Prostate gland (tissue), 2 donors: ENCODE measurements around the gene NUDT1. TPM values are rescaled to one million over a fixed set of nuclear protein-coding genes. Genes with fewer than 3 reads are reported as not detected.

Experiments
- DNase-seq: peaks from one replicate; pipeline ENCODE4 v3.0.0-alpha.2; 2019; ENCODE audit warnings: low spot score
- H3K27ac ChIP-seq, 2 donors: fragments of 200-600 bp; sonication (generic); 2 replicates each; pipeline ENCODE4 v1.5.1; 2017 to 2019
- H3K27me3 ChIP-seq: fragments of 200-600 bp; sonication (generic); replicated peaks from 2 replicates; pipeline ENCODE4 v1.5.1; 2019; ENCODE audit not compliant: insufficient read depth
- H3K36me3 ChIP-seq, 2 donors: fragments of 200-600 bp; sonication (generic); 1 replicate in 1 of 2; 2 replicates in 1 of 2; pipeline versions ENCODE4 v1.5.1 to v1.8.1; 2017 to 2019
- H3K4me1 ChIP-seq: fragments of 200-600 bp; sonication (generic); replicated peaks from 2 replicates; pipeline ENCODE4 v1.5.1; 2019
- H3K4me3 ChIP-seq, 2 donors: fragments of 200-600 bp; sonication (generic); 2 replicates each; pipeline ENCODE4 v1.5.1; 2017 to 2019
- H3K9me3 ChIP-seq: fragments of 200-600 bp; sonication (generic); 2 replicates; pipeline ENCODE4 v1.5.1; 2017
- POLR2A ChIP-seq: fragments of 450-650 bp; IDR thresholded peaks from one replicate; pipeline ENCODE4 v1.6.1; 2016; ENCODE audit warnings: antibody characterized with exemption, mild to moderate bottlenecking
- POLR2AphosphoS5 ChIP-seq: sonication (generic); formaldehyde crosslinking; IDR thresholded peaks from one replicate; pipeline ENCODE4 v1.6.1; 2017; ENCODE audit warnings: antibody characterized with exemption
- WGBS: methylation state at CpG from one replicate; pipeline ENCODE4 v1.1.5; 2018; 5-methylcytosine and 5-hydroxymethylcytosine counted together
- intact Hi-C: fragments of 100-400 bp; cut with DNase I; formaldehyde crosslinking; loops from one replicate; pipeline ENCODE4 v1.14.2; 2022
- total RNA-seq, 2 donors: library from RNA; depleted of rRNA; stranded (reverse); fragments of >200 nt; gene quantifications; one replicate each; pipeline ENCODE4 v1.1.0, GENCODE V29; 2016
- TF ChIP-seq, protein P1 (sequence below), 4 experiments: fragments of 200-600 bp in 2 of 4; fragments of 450-650 bp in 2 of 4; sonication (generic) in 2 of 4; IDR thresholded peaks; 1 replicate in 3 of 4; 2 replicates in 1 of 4; pipeline ENCODE4 v1.5.1; 2016 to 2019; ENCODE audit warnings: antibody characterized with exemption in 4 of 4, mild to moderate bottlenecking in 2 of 4, moderate library complexity in 2 of 4

The NUDT1 gene
- total RNA-seq, 2 donors from 2014 or later, result 18.1 to 35.3 TPM

DNA sequence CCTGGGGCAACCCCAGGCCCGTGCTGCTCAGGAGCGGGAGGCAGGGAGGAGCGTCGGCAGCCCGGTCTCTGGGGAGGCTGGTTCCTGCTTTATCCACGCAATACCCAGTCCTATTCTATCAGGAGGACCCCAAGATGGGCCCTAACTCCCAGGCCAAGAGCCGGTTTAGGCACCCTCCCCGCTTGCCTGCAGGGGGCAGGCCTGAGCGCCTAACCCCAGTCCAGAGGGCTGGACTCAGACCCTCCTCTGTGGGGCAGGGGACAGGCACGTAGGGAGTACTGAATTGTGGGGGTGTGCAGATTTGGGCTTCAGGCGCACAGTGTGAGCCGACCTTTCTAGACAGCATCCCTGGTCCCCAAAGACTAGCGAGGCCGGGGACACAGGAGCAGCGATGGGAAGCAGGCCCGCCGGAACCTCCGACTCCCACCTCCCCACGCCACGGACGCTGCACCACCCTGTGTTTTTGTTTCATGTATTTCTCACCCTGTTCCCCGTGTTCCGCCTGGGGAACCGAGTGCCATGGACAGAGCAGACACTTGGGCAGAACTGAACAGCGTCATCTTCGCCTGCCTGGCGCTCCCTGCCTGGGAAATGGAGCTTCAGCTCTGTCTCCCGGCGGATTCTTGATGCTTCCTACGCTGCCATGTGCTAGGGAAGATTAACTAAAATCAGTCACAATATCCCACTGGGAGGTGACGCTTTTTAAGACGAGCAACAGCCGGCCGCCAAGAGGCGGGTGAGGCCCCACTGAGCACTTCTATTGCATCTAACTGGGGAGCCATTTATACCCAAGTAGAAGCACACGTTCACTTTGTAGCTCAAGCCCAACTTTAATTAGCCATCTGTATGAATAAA, 5.3 kb downstream of the NUDT1 start:
- Histone ChIP-seq H3K4me3 (no peak overlapping the region), H3K27ac (no peak overlapping the region), H3K4me1 (no peaks in the 10 kb centered on the region), H3K27me3 (no peaks in the 10 kb centered on the region), H3K9me3 (no peaks in the 10 kb centered on the region), H3K36me3 (no peaks in the 10 kb centered on the region)
- TF ChIP-seq POLR2A (no peak), POLR2AphosphoS5 (no peak)
- TF ChIP-seq, protein P1, sequence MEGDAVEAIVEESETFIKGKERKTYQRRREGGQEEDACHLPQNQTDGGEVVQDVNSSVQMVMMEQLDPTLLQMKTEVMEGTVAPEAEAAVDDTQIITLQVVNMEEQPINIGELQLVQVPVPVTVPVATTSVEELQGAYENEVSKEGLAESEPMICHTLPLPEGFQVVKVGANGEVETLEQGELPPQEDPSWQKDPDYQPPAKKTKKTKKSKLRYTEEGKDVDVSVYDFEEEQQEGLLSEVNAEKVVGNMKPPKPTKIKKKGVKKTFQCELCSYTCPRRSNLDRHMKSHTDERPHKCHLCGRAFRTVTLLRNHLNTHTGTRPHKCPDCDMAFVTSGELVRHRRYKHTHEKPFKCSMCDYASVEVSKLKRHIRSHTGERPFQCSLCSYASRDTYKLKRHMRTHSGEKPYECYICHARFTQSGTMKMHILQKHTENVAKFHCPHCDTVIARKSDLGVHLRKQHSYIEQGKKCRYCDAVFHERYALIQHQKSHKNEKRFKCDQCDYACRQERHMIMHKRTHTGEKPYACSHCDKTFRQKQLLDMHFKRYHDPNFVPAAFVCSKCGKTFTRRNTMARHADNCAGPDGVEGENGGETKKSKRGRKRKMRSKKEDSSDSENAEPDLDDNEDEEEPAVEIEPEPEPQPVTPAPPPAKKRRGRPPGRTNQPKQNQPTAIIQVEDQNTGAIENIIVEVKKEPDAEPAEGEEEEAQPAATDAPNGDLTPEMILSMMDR (IDR thresholded peaks at IDR 0.05), result peak in 1 of 4 experiments; percentile 42
- intact Hi-C loops, result loop anchor here (5.0 kb wide), 1 partner anchor 100 kb away; no protein-coding TSS in a partner anchor
- WGBS, result 80% methylated on average over 35 of the region's 36 CpGs
- DNase-seq, result no peak

DNA sequence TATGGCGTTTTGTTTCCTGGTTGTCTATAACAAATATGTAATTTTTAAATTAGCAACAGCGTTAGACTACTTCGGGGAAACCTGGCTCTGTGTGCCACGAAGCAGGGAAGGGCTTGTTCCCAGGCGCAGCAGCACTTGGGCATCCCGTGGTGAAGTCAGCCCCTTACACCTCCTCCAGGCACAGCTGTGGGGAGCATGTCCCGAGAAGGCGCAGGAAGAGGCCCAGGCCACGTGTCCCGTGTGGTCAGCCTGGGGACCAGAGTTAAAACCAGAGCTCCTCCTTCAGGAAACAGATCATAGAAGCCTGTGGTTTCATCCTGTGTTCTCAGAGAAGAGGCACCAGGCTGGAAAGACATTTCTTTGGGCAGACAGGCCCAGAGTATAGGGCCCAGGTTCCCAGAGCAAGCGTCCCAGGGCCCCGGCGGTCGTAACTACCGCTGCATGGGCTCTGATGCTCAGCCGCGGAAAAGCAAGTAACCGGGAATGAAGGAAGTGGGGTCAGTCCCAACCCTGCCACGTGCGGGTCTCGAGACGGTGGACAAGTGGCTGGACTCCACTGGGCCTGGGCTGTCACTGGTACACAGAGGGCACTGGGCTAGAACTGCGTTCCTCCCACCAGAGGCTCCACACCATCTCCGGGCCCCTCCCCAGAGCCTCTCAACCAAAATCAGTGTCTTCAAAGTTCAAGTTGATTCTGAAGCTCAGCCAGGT, 7.1 kb downstream of the NUDT1 start:
- Histone ChIP-seq H3K27me3 (no peaks in the 10 kb centered on the region), H3K9me3 (no peaks in the 10 kb centered on the region), H3K4me3 (no peak overlapping the region), H3K4me1 (no peaks in the 10 kb centered on the region), H3K27ac (no peak overlapping the region), H3K36me3 (no peaks in the 10 kb centered on the region)
- no peak for DNase-seq
- TF ChIP-seq, protein P1 (IDR thresholded peaks at IDR 0.05), result peak in 1 of 4 experiments; percentile 8
- no peak for TF ChIP-seq POLR2A
- peak; percentile 12 for TF ChIP-seq POLR2AphosphoS5
- 57% methylated on average over 22 of the region's 24 CpGs for WGBS
- intact Hi-C loops, result loop anchor here (5.0 kb wide), 1 partner anchor 98 kb away; no protein-coding TSS in a partner anchor

DNA sequence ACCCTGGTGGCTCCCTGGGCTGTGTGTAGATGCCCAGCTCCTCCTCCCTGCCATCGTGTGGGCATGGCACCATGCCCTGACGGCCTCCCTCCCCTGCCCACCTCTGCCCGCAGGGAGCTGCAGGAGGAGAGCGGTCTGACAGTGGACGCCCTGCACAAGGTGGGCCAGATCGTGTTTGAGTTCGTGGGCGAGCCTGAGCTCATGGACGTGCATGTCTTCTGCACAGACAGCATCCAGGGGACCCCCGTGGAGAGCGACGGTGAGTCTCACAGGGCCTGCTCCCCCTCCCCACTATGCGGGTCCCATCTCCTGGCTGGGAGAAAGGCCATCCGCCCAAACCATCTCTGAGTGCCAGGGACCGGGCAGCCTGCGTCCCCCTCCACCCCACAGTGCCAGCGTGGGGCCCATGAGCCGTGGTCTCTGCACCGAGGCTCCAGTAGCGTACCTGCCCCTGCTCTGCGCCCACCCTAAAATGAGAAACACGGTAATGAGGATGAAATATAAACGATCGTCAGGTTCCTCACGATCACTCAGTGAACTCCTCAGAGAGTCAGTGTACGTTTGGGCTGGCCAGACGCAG, 7.8 kb downstream of the NUDT1 start:
- intact Hi-C loops, result loop anchor here (5.0 kb wide), 1 partner anchor 97 kb away; no protein-coding TSS in a partner anchor
- TF ChIP-seq POLR2A (no peak), POLR2AphosphoS5 (no peak)
- TF ChIP-seq, protein P1 (IDR thresholded peaks at IDR 0.05), result no peak
- 81% methylated on average over 27 of the region's 27 CpGs for WGBS
- Histone ChIP-seq H3K27me3 (no peaks in the 10 kb centered on the region), H3K27ac (no peak overlapping the region), H3K9me3 (no peaks in the 10 kb centered on the region), H3K36me3 (no peaks in the 10 kb centered on the region), H3K4me3 (no peak overlapping the region), H3K4me1 (no peaks in the 10 kb centered on the region)
- DNase-seq, result no peak

DNA sequence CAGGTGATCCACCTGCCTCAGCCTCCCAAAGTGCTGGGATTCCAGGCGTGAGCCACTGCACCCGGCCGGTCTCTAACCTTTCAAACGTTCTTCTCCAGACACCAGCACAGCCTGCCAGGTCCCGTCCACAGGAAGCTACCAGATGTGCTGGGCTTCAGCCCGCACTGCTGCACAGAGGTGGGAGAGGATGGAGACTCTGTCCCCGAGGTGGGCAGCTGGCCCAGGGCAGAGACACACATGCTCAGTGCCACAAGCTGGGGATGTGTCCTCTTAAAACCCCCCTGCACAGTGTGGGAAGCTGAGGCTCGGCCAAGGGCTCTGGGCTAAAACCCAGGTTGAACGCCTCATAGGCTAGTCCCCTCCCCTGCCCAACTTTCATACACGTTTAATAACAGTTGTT, 9.4 kb downstream of the NUDT1 start:
- no peaks in the 10 kb centered on the region for H3K9me3 ChIP-seq
- no peaks in the 10 kb centered on the region for H3K36me3 ChIP-seq
- no peaks in the 10 kb centered on the region for H3K4me1 ChIP-seq
- 61% methylated on average over 10 of the region's 10 CpGs for WGBS
- H3K27me3 ChIP-seq, result no peaks in the 10 kb centered on the region
- TF ChIP-seq POLR2AphosphoS5 (no peak), POLR2A (no peak)
- TF ChIP-seq, protein P1 (IDR thresholded peaks at IDR 0.05), result no peak
- intact Hi-C loops, result no loop called here
- no peak for DNase-seq
- no peak overlapping the region for H3K27ac ChIP-seq
- H3K4me3 ChIP-seq, result no peak overlapping the region
